Coronary artery (tissue), 2 donors: Measurements from ENCODE around the gene DSN1.
"Not testable (repeated sequence)": the region's sequence is repeated elsewhere in the genome, so short reads cannot be mapped to it uniquely, and the experiment has no call there.

Source experiments
- DNase-seq: peaks from one replicate; pipeline ENCODE4 v3.0.0-alpha.2; 2017; ENCODE audit warnings: low spot score
- H3K27ac ChIP-seq, 2 donors: fragments of 200-600 bp; sonication (generic); one replicate each; pipeline ENCODE4 v1.5.1; 2016 to 2019
- H3K4me3 ChIP-seq: fragments of 200-600 bp; sonication (generic); 2 replicates; pipeline ENCODE4 v1.5.1; 2016; ENCODE audit warnings: mild to moderate bottlenecking, moderate library complexity
- CTCF ChIP-seq: fragments of 200-600 bp; sonication (generic); IDR thresholded peaks from one replicate; pipeline ENCODE4 v1.5.1; 2019; ENCODE audit warnings: antibody characterized with exemption

DSN1 gene

GRCh38 chr20:36806049-36806448, 32.5 kb upstream of the DSN1 start:
- H3K27ac ChIP-seq: no peak overlapping the region
- H3K4me3 ChIP-seq: no peak overlapping the region
- no peak for TF ChIP-seq CTCF
- DNase-seq: no peak

- Histone ChIP-seq H3K4me3 (no peak overlapping the region), H3K27ac (no peak overlapping the region)
- TF ChIP-seq CTCF: no peak
- no peak for DNase-seq
Measured at GRCh38 chr20:36805396-36805795, 31.8 kb upstream of the DSN1 start.

- no peak for TF ChIP-seq CTCF
- no peak for DNase-seq
- no peak overlapping the region for H3K27ac ChIP-seq
- H3K4me3 ChIP-seq: no peak overlapping the region
Measured at GRCh38 chr20:36804425-36804824, 30.9 kb upstream of the DSN1 start.

- Histone ChIP-seq H3K4me3 (no peak overlapping the region), H3K27ac (peak overlapping the region; percentile 9 to 44)
- DNase-seq: no peak
- TF ChIP-seq CTCF: no peak
Measured at GRCh38 chr20:36802326-36803222, 29.0 kb upstream of the DSN1 start.

- no peak for DNase-seq
- Histone ChIP-seq H3K4me3 (no peak overlapping the region), H3K27ac (no peak overlapping the region)
- no peak for TF ChIP-seq CTCF
Measured at GRCh38 chr20:36800410-36800809, 26.8 kb upstream of the DSN1 start.

GRCh38 chr20:36799313-36799712, 25.8 kb upstream of the DSN1 start:
- H3K27ac ChIP-seq, DNase-seq, H3K4me3 ChIP-seq: not testable (repeated sequence)

- DNase-seq: no peak
- no peak for TF ChIP-seq CTCF
- no peak overlapping the region for H3K27ac ChIP-seq
- no peak overlapping the region for H3K4me3 ChIP-seq
Measured at GRCh38 chr20:36796875-36797274, 23.3 kb upstream of the DSN1 start.
